Glomerular visceral epithelial cell (primary cell): Measurements from ENCODE around the gene FOXP3.

Experiments used
- DNase-seq: peaks from one replicate; pipeline ENCODE4 v3.0.0-alpha.2; 2016; ENCODE audit errors: extremely low spot score

Gene FOXP3

GRCh38 chrX:49214416-49214815 lies 50.1 kb downstream of the FOXP3 start:
- no peak for DNase-seq

GRCh38 chrX:49212861-49213260 lies 51.6 kb downstream of the FOXP3 start:
- DNase-seq, result no peak

GRCh38 chrX:49212209-49212608 lies 52.3 kb downstream of the FOXP3 start:
- DNase-seq, result no peak

- no peak for DNase-seq
These were observed 53.4 kb downstream of the FOXP3 start for GRCh38 chrX:49211074-49211473.

GRCh38 chrX:49210406-49210805 lies 54.1 kb downstream of the FOXP3 start:
- DNase-seq, result no peak

- no peak for DNase-seq
These were observed 54.9 kb downstream of the FOXP3 start for GRCh38 chrX:49209434-49210251.

GRCh38 chrX:49208399-49208798 lies 56.1 kb downstream of the FOXP3 start:
- DNase-seq, result no peak

GRCh38 chrX:49206543-49206942 lies 58.0 kb downstream of the FOXP3 start:
- DNase-seq, result no peak

- no peak for DNase-seq
These were observed 59.1 kb downstream of the FOXP3 start for GRCh38 chrX:49205443-49205842.

- no peak for DNase-seq
These were observed 59.8 kb downstream of the FOXP3 start for GRCh38 chrX:49204709-49205108.

- DNase-seq, result no peak
These were observed 60.5 kb downstream of the FOXP3 start for GRCh38 chrX:49204017-49204416.

GRCh38 chrX:49203536-49203935 lies 61.0 kb downstream of the FOXP3 start:
- DNase-seq, result no peak

GRCh38 chrX:49202022-49202421 lies 62.5 kb downstream of the FOXP3 start:
- no peak for DNase-seq
